Chondrocyte (in vitro differentiated cells): ENCODE data around the gene ZBTB34. TPM values are rescaled to one million over a fixed set of nuclear protein-coding genes. Genes with fewer than 3 reads are reported as not detected.

Experiments
- DNase-seq: peaks from one replicate; pipeline ENCODE4 v3.0.0; 2021; ENCODE audit warnings: mixed read lengths, low spot score
- H3K27ac Mint-ChIP-seq: one replicate; pipeline ENCODE4 v1.8.0; 2021; ENCODE audit warnings: mild to moderate bottlenecking, moderate library complexity, mixed read lengths; ENCODE audit not compliant: unreplicated experiment
- H3K27me3 Mint-ChIP-seq: 2 replicates; pipeline ENCODE4 v1.8.0; 2021; ENCODE audit warnings: low read depth, mixed read lengths
- H3K36me3 Mint-ChIP-seq: 2 replicates; pipeline ENCODE4 v1.8.0; 2021; ENCODE audit warnings: low read depth, mixed read lengths
- H3K4me1 Mint-ChIP-seq: 2 replicates; pipeline ENCODE4 v1.8.0; 2021; ENCODE audit warnings: low read depth, mild to moderate bottlenecking, mixed read lengths
- H3K4me3 Mint-ChIP-seq: one replicate; pipeline ENCODE4 v1.8.0; 2021; ENCODE audit warnings: mild to moderate bottlenecking, moderate library complexity, mixed read lengths; ENCODE audit not compliant: unreplicated experiment
- H3K9me3 Mint-ChIP-seq: 2 replicates; pipeline ENCODE4 v1.8.0; 2021; ENCODE audit warnings: low read depth, mixed read lengths
- CTCF ChIP-seq: fragments of 200-600 bp; sonication (generic); IDR thresholded peaks from 2 replicates; pipeline ENCODE4 v1.5.0; 2021; ENCODE audit warnings: antibody characterized with exemption, mild to moderate bottlenecking, moderate library complexity
- total RNA-seq: library from RNA; stranded (reverse); gene quantifications from 3 replicates; pipeline ENCODE4 v1.2.1, GENCODE V29; 2021

Gene ZBTB34
- total RNA-seq, 1 donor from 2014 or later: 16.2 TPM

- Mint-ChIP-seq H3K27ac (no peak overlapping the region), H3K27me3 (peaks cover 6% of the 10 kb centered on the region), H3K4me3 (no peak overlapping the region), H3K4me1 (no peaks in the 10 kb centered on the region), H3K9me3 (peaks cover 8% of the 10 kb centered on the region), H3K36me3 (no peaks in the 10 kb centered on the region)
- no peak for TF ChIP-seq CTCF
- DNase-seq: no peak
Observed at GRCh38 chr9:126906091-126906490, 45.7 kb downstream of the ZBTB34 start.

GRCh38 chr9:126907058-126907457, 46.6 kb downstream of the ZBTB34 start:
- no peak overlapping the region for H3K4me3 Mint-ChIP-seq

GRCh38 chr9:126914458-126915280, 54.2 kb downstream of the ZBTB34 start, which contains the start of gene RALGPS1:
RALGPS1 (plus strand) TSS chr9:126914782; CDS start chr9:126962290, 47,508 bp downstream.
- DNase-seq: peak; percentile 98
- no peak for TF ChIP-seq CTCF
- Mint-ChIP-seq H3K9me3 (peaks cover 5% of the 10 kb centered on the region), H3K4me3 (peak within 1 kb of the TSS; percentile 72), H3K4me1 (peaks cover 10% of the 10 kb centered on the region), H3K27me3 (peaks cover 8% of the 10 kb centered on the region), H3K27ac (peak within 1 kb of the TSS; percentile 29), H3K36me3 (no peaks in the 10 kb centered on the region)

More at GRCh38 chr9:126907058-126907457, 46.6 kb downstream of the ZBTB34 start:
- Mint-ChIP-seq H3K36me3 (no peaks in the 10 kb centered on the region), H3K9me3 (peaks cover 5% of the 10 kb centered on the region), H3K27me3 (peaks cover 12% of the 10 kb centered on the region), H3K4me1 (no peaks in the 10 kb centered on the region), H3K27ac (no peak overlapping the region)
- no peak for DNase-seq
- TF ChIP-seq CTCF: no peak

GRCh38 chr9:126915281-126915816, 54.9 kb downstream of the ZBTB34 start:
- Mint-ChIP-seq H3K9me3 (peaks cover 5% of the 10 kb centered on the region), H3K27ac (no peak overlapping the region), H3K27me3 (peaks cover 8% of the 10 kb centered on the region), H3K4me1 (peaks cover 10% of the 10 kb centered on the region), H3K36me3 (no peaks in the 10 kb centered on the region), H3K4me3 (peak overlapping the region; percentile 50)
- no peak for TF ChIP-seq CTCF
- no peak for DNase-seq

- Mint-ChIP-seq H3K4me3 (peak overlapping the region; percentile 50), H3K27me3 (peaks cover 8% of the 10 kb centered on the region), H3K9me3 (peaks cover 5% of the 10 kb centered on the region), H3K4me1 (peaks cover 10% of the 10 kb centered on the region), H3K27ac (no peak overlapping the region), H3K36me3 (no peaks in the 10 kb centered on the region)
- DNase-seq: no peak
- TF ChIP-seq CTCF: no peak
Observed at GRCh38 chr9:126915846-126916543, 55.6 kb downstream of the ZBTB34 start.
